Omental fat pad (tissue), 4 donors: Measurements from ENCODE around the gene TTLL5. TPM values are rescaled to one million over a fixed set of nuclear protein-coding genes. Genes with fewer than 3 reads are reported as not detected.

Experiments used
- ATAC-seq: fragments of 150-250 bp; one replicate; pipeline ENCODE4 v1.9.1; 2016; ENCODE audit warnings: mild to moderate bottlenecking, moderate library complexity; ENCODE audit not compliant: low FRiP score
- DNase-seq: peaks from one replicate; pipeline ENCODE4 v3.0.0-alpha.2; 2019; ENCODE audit warnings: low spot score
- total RNA-seq, 4 donors: library from RNA; depleted of rRNA; stranded (reverse); fragments of >200 nt; gene quantifications; one replicate each; pipeline ENCODE4 v1.1.0, GENCODE V29; 2016
- TF ChIP-seq, protein P1 (sequence below), 3 donors: fragments of 450-650 bp; IDR thresholded peaks; one replicate each; pipeline ENCODE4 v1.5.1; 2016 to 2017; ENCODE audit warnings: antibody characterized with exemption in 3 of 3, mild to moderate bottlenecking in 3 of 3, moderate library complexity in 2 of 3

Gene TTLL5
- total RNA-seq, 4 donors from 2014 or later = 17.3 to 28.2 (median 22.2) TPM

DNA sequence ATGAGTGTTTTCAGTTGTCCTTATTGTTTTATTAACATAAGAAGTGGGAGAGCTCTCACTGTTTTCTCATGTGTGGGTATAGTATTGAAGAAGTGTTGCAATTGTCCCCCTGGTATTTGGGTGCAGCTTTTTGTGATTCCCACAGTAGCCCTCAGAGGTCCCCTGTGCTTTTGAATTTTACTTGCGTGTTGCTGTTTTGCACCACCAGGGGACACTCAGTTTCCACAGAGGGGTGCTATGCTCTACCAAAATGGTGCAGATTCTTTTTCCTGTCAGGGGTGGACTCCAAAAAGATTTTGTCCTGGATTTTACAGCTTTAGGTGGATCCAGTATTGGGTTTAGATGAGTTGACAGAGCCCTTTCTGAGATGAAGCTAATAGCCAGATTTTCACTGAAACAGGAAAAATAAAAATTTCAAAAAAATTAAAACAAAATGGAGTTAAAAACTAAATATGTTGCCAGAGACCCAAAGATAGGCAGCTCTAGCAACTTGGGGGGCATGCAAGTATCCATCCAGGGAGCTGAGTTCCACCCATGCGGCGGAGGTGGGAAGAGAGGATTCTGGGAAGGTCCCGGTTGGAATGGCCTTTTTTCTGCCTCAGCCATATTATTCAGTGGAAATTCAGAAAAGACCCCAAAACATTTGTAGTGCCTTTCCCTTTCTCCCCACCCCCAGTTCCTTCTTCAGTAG is 50.2 kb downstream of the TTLL5 start:
- TF ChIP-seq, protein P1, sequence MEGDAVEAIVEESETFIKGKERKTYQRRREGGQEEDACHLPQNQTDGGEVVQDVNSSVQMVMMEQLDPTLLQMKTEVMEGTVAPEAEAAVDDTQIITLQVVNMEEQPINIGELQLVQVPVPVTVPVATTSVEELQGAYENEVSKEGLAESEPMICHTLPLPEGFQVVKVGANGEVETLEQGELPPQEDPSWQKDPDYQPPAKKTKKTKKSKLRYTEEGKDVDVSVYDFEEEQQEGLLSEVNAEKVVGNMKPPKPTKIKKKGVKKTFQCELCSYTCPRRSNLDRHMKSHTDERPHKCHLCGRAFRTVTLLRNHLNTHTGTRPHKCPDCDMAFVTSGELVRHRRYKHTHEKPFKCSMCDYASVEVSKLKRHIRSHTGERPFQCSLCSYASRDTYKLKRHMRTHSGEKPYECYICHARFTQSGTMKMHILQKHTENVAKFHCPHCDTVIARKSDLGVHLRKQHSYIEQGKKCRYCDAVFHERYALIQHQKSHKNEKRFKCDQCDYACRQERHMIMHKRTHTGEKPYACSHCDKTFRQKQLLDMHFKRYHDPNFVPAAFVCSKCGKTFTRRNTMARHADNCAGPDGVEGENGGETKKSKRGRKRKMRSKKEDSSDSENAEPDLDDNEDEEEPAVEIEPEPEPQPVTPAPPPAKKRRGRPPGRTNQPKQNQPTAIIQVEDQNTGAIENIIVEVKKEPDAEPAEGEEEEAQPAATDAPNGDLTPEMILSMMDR (IDR thresholded peaks at IDR 0.05) = peak in 1 of 3 donors; percentile 4
- ATAC-seq (no peak), DNase-seq (no peak)

DNA sequence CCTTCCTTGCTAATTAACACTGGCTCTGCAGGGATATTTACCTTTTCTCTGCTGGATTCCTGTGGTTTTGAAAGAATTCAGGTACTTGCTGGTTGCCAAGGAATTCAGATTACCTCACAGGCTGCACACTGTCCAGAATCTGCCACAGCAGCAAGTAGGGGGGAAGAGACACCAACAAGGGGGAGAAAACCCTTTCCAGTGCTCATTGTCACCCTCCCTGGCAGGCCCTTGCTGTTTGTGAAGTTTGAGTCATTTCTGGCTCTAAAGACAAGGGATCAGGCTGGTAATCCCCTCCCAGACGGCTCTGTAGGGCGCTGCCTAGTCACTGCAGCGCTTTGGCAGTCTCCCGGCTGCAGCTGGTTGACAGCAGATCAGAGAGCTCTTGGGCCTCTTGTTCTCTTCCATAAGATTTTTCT is 50.8 kb downstream of the TTLL5 start:
- TF ChIP-seq, protein P1 (IDR thresholded peaks at IDR 0.05) = no peak
- ATAC-seq (peak; percentile 84), DNase-seq (no peak)

DNA sequence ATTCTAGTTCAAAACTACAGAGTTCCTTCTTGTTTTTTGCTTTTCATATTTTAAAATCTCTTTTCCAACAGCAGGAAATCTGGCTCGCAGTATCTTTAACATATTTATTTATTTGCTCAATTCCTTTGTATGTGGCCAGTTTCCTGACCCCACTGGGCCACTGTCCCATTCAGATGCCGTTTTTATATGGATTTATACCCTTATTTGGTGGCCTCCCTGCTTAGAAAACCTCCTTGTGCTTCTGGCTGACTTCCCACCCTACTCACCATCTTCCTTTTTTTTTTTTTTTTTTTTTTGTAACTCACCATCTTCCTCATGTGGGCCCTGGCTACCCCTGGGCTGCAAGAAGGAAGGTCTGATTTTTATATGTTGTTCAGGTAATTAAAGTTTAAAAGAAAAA is 53.9 kb downstream of the TTLL5 start:
- ATAC-seq = no peak
- TF ChIP-seq, protein P1 (IDR thresholded peaks at IDR 0.05) = no peak
- no peak for DNase-seq

DNA sequence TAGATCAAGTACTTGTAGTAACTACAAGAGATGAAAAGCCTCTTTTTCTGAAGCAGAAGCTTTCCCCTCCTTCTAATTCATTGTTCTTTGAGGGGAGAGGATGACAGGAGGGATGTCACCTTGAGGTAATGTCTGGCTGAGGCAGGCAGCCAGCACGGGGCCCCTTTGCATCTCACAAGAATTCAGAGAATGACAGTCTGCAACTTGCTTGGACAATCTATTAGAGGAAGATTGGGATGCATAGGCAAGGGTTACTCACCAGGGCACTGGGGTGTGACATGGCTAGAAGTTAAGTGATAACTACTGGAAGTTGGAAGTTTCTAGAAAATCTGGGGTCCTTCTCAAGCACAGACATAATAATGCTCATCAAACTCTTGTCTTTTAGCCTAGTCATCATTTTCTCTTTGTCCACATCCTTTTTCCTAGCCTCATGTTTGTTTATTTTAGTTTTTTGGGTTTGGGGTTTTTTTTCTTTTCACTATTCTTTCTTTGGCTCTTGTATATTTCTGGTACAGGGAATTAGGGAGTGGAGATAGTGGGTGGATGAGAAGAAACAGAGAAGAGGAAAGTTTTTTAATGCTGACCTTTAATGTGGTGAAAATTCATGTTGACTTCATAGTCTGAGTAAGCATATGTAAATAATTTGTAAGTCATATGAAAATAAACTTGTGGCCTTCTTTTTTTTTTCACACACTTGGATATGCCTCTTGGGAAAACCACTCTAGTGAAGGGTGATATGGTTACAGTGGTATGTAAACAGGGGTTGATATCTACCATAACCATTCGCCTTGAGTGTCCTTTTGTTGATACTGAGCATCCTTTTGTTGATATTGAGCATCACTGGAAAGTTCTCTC is 55.1 kb downstream of the TTLL5 start:
- ATAC-seq (no peak), DNase-seq (no peak)
- TF ChIP-seq, protein P1 (IDR thresholded peaks at IDR 0.05) = no peak

DNA sequence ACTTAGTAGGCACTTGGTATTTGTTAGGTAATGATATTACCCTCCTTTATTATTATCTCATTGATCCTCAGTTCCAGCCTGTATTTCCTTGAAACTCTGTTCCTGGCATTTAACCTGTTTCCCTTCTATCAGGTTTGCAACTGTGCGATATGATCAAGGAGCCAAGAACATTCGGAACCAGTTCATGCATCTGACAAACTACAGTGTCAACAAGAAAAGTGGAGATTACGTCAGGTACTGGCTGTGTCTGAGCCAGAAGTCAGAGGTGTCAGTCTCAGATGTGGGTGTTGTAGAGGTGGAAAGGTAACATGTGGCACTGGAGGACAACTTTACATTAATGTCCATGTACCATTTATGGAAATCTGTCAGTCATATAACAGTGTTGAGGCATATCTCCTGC is 56.7 kb downstream of the TTLL5 start:
- no peak for ATAC-seq
- no peak for DNase-seq
- TF ChIP-seq, protein P1 (IDR thresholded peaks at IDR 0.05) = no peak

DNA sequence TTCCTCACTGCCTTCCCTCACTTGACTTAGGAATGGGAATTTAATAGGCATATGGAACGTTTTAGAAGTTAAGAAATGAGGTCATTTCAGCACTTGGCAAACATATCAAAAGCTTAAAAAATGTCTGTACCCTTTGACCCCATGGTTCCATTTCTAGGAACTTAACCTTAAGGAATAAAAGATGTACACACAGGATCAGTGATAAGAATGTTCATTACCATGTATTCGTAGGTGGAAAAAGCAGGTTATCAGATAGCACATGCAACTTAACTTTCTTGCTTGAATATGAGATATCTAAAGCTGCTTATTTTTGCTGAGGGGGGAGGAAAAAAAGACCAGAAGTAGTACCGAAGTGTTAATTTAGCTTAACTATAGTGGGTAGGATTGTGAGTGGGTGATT is 57.2 kb downstream of the TTLL5 start:
- DNase-seq = no peak
- TF ChIP-seq, protein P1 (IDR thresholded peaks at IDR 0.05) = no peak
- no peak for ATAC-seq
